ENCODE results near the gene GLIS1.
A peak's percentile ranks its signal among the peaks of the same experiment; 100 is the strongest.

GLIS1 gene

GRCh38 chr1:53476579-53476978, 262.4 kb downstream of the GLIS1 start:
- Histone ChIP-seq H3K27me3 (ENCODE audit: control insufficient read depth, insufficient read depth, low read length) (no peaks in the 10 kb centered on the region), H3K4me1 (ENCODE audit: control insufficient read depth, low read depth, low read length) (no peaks in the 10 kb centered on the region), H3K36me3 (ENCODE audit: control insufficient read depth, low read depth, low read length) (no peaks in the 10 kb centered on the region), H3K27ac (ENCODE audit: low read length) (no peak overlapping the region), H3K9ac (ENCODE audit: low read length) (no peak overlapping the region), H3K4me3 (ENCODE audit: low read length) (no peak overlapping the region), H3K9me3 (ENCODE audit: control insufficient read depth, low read depth, low read length) (no peaks in the 10 kb centered on the region)

GRCh38 chr1:53475664-53476063, 263.3 kb downstream of the GLIS1 start:
- no peak overlapping the region for H3K9ac ChIP-seq (ENCODE audit: low read length)
- no peak overlapping the region for H3K4me3 ChIP-seq (ENCODE audit: low read length)
- no peak overlapping the region for H3K27ac ChIP-seq (ENCODE audit: low read length)
- peaks cover 6% of the 10 kb centered on the region for H3K27me3 ChIP-seq (ENCODE audit: control insufficient read depth, insufficient read depth, low read length)
- H3K36me3 ChIP-seq (ENCODE audit: control insufficient read depth, low read depth, low read length) = no peaks in the 10 kb centered on the region
- no peaks in the 10 kb centered on the region for H3K9me3 ChIP-seq (ENCODE audit: control insufficient read depth, low read depth, low read length)
- peaks cover 1% of the 10 kb centered on the region for H3K4me1 ChIP-seq (ENCODE audit: control insufficient read depth, low read depth, low read length)

- H3K9ac ChIP-seq (ENCODE audit: low read length) = no peak overlapping the region
- H3K4me3 ChIP-seq (ENCODE audit: low read length) = no peak overlapping the region
- H3K27ac ChIP-seq (ENCODE audit: low read length) = no peak overlapping the region
- H3K36me3 ChIP-seq (ENCODE audit: control insufficient read depth, low read depth, low read length) = no peaks in the 10 kb centered on the region
- H3K27me3 ChIP-seq (ENCODE audit: control insufficient read depth, insufficient read depth, low read length) = peaks cover 6% of the 10 kb centered on the region
- no peaks in the 10 kb centered on the region for H3K9me3 ChIP-seq (ENCODE audit: control insufficient read depth, low read depth, low read length)
- peaks cover 6% of the 10 kb centered on the region for H3K4me1 ChIP-seq (ENCODE audit: control insufficient read depth, low read depth, low read length)
Observed at GRCh38 chr1:53473463-53473862, 265.5 kb downstream of the GLIS1 start.

GRCh38 chr1:53471000-53471399, 268.0 kb downstream of the GLIS1 start:
- H3K27me3 ChIP-seq (ENCODE audit: control insufficient read depth, insufficient read depth, low read length) = peaks cover 6% of the 10 kb centered on the region
- H3K27ac ChIP-seq (ENCODE audit: low read length) = no peak overlapping the region
- H3K36me3 ChIP-seq (ENCODE audit: control insufficient read depth, low read depth, low read length) = no peaks in the 10 kb centered on the region
- H3K9me3 ChIP-seq (ENCODE audit: control insufficient read depth, low read depth, low read length) = no peaks in the 10 kb centered on the region
- H3K4me1 ChIP-seq (ENCODE audit: control insufficient read depth, low read depth, low read length) = peaks cover 6% of the 10 kb centered on the region
- H3K9ac ChIP-seq (ENCODE audit: low read length) = no peak overlapping the region
- no peak overlapping the region for H3K4me3 ChIP-seq (ENCODE audit: low read length)

- H3K27me3 ChIP-seq (ENCODE audit: control insufficient read depth, insufficient read depth, low read length) = peaks cover 6% of the 10 kb centered on the region
- H3K36me3 ChIP-seq (ENCODE audit: control insufficient read depth, low read depth, low read length) = no peaks in the 10 kb centered on the region
- no peak overlapping the region for H3K9ac ChIP-seq (ENCODE audit: low read length)
- H3K9me3 ChIP-seq (ENCODE audit: control insufficient read depth, low read depth, low read length) = no peaks in the 10 kb centered on the region
- peaks cover 6% of the 10 kb centered on the region for H3K4me1 ChIP-seq (ENCODE audit: control insufficient read depth, low read depth, low read length)
- no peak overlapping the region for H3K27ac ChIP-seq (ENCODE audit: low read length)
- peak overlapping the region; percentile 35 for H3K4me3 ChIP-seq (ENCODE audit: low read length)
Observed at GRCh38 chr1:53470584-53470983, 268.4 kb downstream of the GLIS1 start.

GRCh38 chr1:53470155-53470554, 268.8 kb downstream of the GLIS1 start:
- H3K4me1 ChIP-seq (ENCODE audit: control insufficient read depth, low read depth, low read length) = peaks cover 6% of the 10 kb centered on the region
- H3K27me3 ChIP-seq (ENCODE audit: control insufficient read depth, insufficient read depth, low read length) = peaks cover 6% of the 10 kb centered on the region
- H3K27ac ChIP-seq (ENCODE audit: low read length) = no peak overlapping the region
- no peaks in the 10 kb centered on the region for H3K36me3 ChIP-seq (ENCODE audit: control insufficient read depth, low read depth, low read length)
- peak overlapping the region; percentile 35 for H3K4me3 ChIP-seq (ENCODE audit: low read length)
- H3K9ac ChIP-seq (ENCODE audit: low read length) = no peak overlapping the region
- H3K9me3 ChIP-seq (ENCODE audit: control insufficient read depth, low read depth, low read length) = no peaks in the 10 kb centered on the region

GRCh38 chr1:53469373-53469772, 269.6 kb downstream of the GLIS1 start:
- peaks cover 6% of the 10 kb centered on the region for H3K27me3 ChIP-seq (ENCODE audit: control insufficient read depth, insufficient read depth, low read length)
- no peaks in the 10 kb centered on the region for H3K36me3 ChIP-seq (ENCODE audit: control insufficient read depth, low read depth, low read length)
- no peak overlapping the region for H3K9ac ChIP-seq (ENCODE audit: low read length)
- H3K4me3 ChIP-seq (ENCODE audit: low read length) = no peak overlapping the region
- peaks cover 6% of the 10 kb centered on the region for H3K4me1 ChIP-seq (ENCODE audit: control insufficient read depth, low read depth, low read length)
- no peak overlapping the region for H3K27ac ChIP-seq (ENCODE audit: low read length)
- H3K9me3 ChIP-seq (ENCODE audit: control insufficient read depth, low read depth, low read length) = no peaks in the 10 kb centered on the region

- no peaks in the 10 kb centered on the region for H3K9me3 ChIP-seq (ENCODE audit: control insufficient read depth, low read depth, low read length)
- H3K4me1 ChIP-seq (ENCODE audit: control insufficient read depth, low read depth, low read length) = peaks cover 6% of the 10 kb centered on the region
- no peak overlapping the region for H3K9ac ChIP-seq (ENCODE audit: low read length)
- no peak overlapping the region for H3K27ac ChIP-seq (ENCODE audit: low read length)
- peaks cover 6% of the 10 kb centered on the region for H3K27me3 ChIP-seq (ENCODE audit: control insufficient read depth, insufficient read depth, low read length)
- H3K36me3 ChIP-seq (ENCODE audit: control insufficient read depth, low read depth, low read length) = no peaks in the 10 kb centered on the region
- H3K4me3 ChIP-seq (ENCODE audit: low read length) = no peak overlapping the region
Observed at GRCh38 chr1:53468374-53468773, 270.6 kb downstream of the GLIS1 start.

GRCh38 chr1:53467391-53467790, 271.6 kb downstream of the GLIS1 start:
- Histone ChIP-seq H3K4me1 (ENCODE audit: control insufficient read depth, low read depth, low read length) (peaks cover 9% of the 10 kb centered on the region), H3K9me3 (ENCODE audit: control insufficient read depth, low read depth, low read length) (no peaks in the 10 kb centered on the region), H3K27ac (ENCODE audit: low read length) (no peak overlapping the region), H3K27me3 (ENCODE audit: control insufficient read depth, insufficient read depth, low read length) (peaks cover 6% of the 10 kb centered on the region), H3K4me3 (ENCODE audit: low read length) (no peak overlapping the region), H3K9ac (ENCODE audit: low read length) (no peak overlapping the region), H3K36me3 (ENCODE audit: control insufficient read depth, low read depth, low read length) (no peaks in the 10 kb centered on the region)

- H3K36me3 ChIP-seq (ENCODE audit: control insufficient read depth, low read depth, low read length) = no peaks in the 10 kb centered on the region
- no peak overlapping the region for H3K4me3 ChIP-seq (ENCODE audit: low read length)
- H3K27me3 ChIP-seq (ENCODE audit: control insufficient read depth, insufficient read depth, low read length) = no peaks in the 10 kb centered on the region
- no peaks in the 10 kb centered on the region for H3K9me3 ChIP-seq (ENCODE audit: control insufficient read depth, low read depth, low read length)
- peaks cover 4% of the 10 kb centered on the region for H3K4me1 ChIP-seq (ENCODE audit: control insufficient read depth, low read depth, low read length)
- no peak overlapping the region for H3K9ac ChIP-seq (ENCODE audit: low read length)
- H3K27ac ChIP-seq (ENCODE audit: low read length) = no peak overlapping the region
Observed at GRCh38 chr1:53465023-53465957, 273.7 kb downstream of the GLIS1 start.

- no peaks in the 10 kb centered on the region for H3K27me3 ChIP-seq (ENCODE audit: control insufficient read depth, insufficient read depth, low read length)
- peaks cover 3% of the 10 kb centered on the region for H3K4me1 ChIP-seq (ENCODE audit: control insufficient read depth, low read depth, low read length)
- H3K4me3 ChIP-seq (ENCODE audit: low read length) = no peak overlapping the region
- H3K9ac ChIP-seq (ENCODE audit: low read length) = no peak overlapping the region
- H3K9me3 ChIP-seq (ENCODE audit: control insufficient read depth, low read depth, low read length) = no peaks in the 10 kb centered on the region
- no peak overlapping the region for H3K27ac ChIP-seq (ENCODE audit: low read length)
- H3K36me3 ChIP-seq (ENCODE audit: control insufficient read depth, low read depth, low read length) = no peaks in the 10 kb centered on the region
Observed at GRCh38 chr1:53463961-53464899, 274.7 kb downstream of the GLIS1 start.

All from iPS-18a (cell line).